ENCODE measurements around the gene IFI44L. TPM values are rescaled to one million over a fixed set of nuclear protein-coding genes. Genes with fewer than 3 reads are reported as not detected.
A peak's percentile ranks its signal among the peaks of the same experiment; 100 is the strongest.

Gene IFI44L
- polyA plus RNA-seq, 4 donors, result 6.6 to 7.7 (median 6.9) TPM

DNA sequence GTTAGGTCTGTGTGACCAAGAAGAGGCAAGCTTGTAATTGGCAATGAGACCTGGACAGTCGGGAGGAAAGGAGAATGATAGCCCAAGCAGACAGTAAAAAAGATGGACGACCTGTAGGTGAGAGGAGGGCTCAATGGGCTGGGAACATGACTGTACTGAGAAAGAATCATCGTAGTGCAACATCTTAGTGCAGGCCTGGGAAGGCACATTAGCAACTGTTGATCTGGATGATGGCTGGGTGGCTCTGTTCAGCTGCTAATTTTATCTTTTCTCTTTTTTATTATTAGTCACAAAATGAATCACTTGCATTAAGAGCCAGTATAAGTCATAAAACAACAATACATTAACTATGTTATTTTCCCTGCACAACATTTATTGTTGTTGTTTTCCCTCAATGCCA, 62.2 kb downstream of the IFI44L start:
- DNase-seq (ENCODE audit: low read depth in 4 of 4, low spot score in 2 of 4), result no peak

DNA sequence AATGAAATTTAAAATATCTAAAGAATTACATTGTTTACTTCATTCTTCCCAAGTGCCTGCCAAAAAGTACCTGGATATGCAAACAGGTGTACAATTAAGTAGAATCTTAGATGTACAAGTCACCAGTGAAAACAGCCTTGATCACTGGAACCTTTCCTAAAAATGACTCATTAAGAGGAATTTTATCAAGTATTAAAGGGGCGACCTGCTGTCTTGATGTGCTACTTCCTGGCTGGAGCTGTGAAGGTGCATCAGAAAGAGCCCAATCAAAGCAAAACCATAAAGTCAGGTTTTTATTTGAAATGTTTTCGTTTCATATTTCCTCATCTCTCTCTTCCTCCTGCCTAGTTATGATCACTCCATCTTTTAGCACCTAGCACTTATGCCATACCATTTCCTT, 62.8 kb downstream of the IFI44L start:
- no peak for DNase-seq (ENCODE audit: low read depth in 4 of 4, low spot score in 2 of 4)

DNA sequence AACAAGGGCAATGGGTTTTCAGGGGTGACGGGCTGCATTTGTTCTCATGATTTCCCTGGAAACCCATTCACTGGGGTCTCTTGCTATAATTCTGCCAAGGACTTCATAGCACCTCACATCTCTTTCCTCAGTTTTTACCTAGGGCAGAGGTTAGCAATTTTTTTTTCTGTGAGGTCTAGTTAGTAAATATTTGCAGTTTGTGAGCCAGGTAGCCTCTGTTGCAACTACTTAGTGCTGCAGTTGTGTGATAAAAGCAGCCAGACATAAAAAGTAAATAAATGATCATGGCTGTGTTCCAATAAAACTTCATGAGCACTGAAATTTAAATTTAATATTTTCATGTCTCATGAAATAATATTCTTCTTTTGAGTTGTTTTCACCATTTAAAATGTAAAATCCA, 67.1 kb downstream of the IFI44L start:
- no peak for DNase-seq (ENCODE audit: low read depth in 4 of 4, low spot score in 2 of 4)

DNA sequence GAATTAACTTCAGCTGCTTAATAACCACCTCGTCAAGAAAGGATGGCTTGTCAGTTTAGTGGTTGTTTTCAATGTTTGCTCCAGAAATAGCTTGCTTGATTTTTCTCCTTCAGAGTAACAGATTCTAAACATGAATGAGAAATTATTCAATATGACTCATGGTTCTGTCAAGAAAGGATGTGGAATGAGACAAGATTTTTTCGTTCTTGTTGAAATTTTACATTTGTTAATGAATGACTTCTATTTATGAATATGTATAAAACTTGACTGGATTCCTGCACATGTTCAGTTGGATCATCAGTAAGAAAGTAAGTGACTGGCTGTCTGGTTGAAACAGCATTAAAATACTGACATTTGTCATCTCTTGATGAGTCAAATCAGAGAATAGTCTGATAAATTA, 67.7 kb downstream of the IFI44L start:
- DNase-seq (ENCODE audit: low read depth in 4 of 4, low spot score in 2 of 4), result no peak

DNA sequence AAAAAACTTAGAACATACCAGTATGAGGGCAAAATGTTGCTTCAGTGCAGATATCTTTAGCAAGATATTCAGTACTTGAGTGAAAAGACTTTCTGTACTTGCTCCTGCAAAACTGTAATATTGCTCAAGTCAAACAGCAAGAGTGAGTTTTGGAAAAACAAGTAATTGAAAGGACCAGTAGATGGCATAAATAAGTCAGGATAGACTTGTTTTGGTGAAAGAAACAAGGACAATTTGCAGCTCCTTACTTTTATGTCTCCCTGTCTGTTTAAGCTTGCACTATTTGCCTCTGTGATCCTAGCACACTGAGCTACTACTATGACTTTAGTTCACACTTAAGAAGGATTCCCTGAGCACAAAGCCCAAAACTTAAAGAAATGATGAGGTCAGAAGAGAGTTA, 68.4 kb downstream of the IFI44L start:
- peak in 1 of 4 donors; percentile 13 for DNase-seq (ENCODE audit: low read depth in 4 of 4, low spot score in 2 of 4)

DNA sequence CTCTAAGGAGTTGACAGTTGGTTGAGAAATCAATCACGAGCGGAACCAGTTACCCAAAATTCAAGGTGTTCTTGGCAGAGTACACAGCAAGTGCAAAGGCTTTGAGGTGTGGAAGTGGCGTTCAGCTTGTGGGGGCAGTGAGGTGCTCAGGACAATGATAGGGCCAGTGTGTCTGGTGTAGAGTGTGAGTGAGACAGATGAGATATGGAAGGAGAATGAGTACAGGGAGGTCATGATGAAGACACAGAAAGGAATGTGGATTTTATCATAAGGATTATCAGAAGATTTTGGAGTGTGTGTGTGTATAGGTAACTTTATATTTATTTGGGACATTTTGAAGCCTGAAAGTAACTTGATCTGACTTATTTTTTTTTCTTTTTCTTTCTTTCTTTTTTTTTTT, 70.3 kb downstream of the IFI44L start:
- DNase-seq (ENCODE audit: low read depth in 4 of 4, low spot score in 2 of 4), result no peak

DNA sequence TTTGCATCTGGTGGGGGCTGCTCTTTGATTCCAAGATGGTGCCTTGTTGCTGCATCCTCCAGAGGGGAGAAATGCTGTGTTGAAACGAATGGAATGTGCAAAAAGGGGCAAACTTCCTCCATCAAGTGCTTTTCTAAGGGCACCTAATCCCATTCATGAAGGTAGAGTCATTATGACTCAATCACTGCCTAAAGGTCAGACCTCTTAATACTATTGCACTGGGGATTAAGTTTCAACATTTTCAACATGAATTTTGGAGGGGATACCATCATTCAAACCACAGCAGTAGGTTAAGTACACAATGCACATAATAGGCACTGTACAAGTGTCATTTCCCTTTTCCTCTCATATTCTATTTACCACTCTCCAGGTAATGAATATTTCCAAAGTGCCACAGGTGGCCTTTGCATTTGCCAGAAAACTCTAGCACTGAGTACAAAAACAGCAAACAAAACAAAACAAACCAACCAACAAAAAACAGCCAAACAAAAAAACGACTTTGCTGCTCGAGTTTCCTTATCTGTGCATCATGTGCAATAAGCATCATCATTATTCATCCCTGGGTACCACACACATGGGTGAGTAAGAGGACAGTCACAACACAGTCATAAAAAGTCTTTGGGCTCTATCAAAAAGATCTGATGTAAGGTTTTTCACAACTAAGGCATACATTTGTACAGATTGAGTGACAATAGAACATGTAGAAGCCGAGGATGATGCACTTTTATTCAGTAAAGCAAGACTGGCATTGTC, 71.9 kb downstream of the IFI44L start:
- no peak for DNase-seq (ENCODE audit: low read depth in 4 of 4, low spot score in 2 of 4)

Other genes starting within 250 kb of the IFI44L start
- gene PTGFR, start 129.5 kb upstream of the IFI44L start, polyA plus RNA-seq (ENCODE audit: insufficient read length in 4 of 4), result under 1 TPM; 0.17 to 0.33 (median 0.23) TPM
- gene IFI44, start 29.4 kb downstream of the IFI44L start, polyA plus RNA-seq (ENCODE audit: insufficient read length in 4 of 4), result 10 to 100 TPM; 11.1 to 20.8 (median 18.4) TPM